Endothelial cell of umbilical vein (primary cell): ENCODE results near the gene BCO2. TPM values are rescaled to one million over a fixed set of nuclear protein-coding genes. Genes with fewer than 3 reads are reported as not detected.

Source experiments
- BruUV-seq: library from RNA; stranded (reverse); fragments of 400-500 nt; replicated peaks from 2 replicates; lab custom pipeline; 2021; lab: Mats Ljungman, UMichigan
- CTCF ChIA-PET: fragments of 300-600, 350-600 bp; sonication (Branson Sonifier 250); formaldehyde crosslinking; loops from one replicate; lab custom pipeline; 2021; ENCODE audit warnings: antibody characterized with exemption, inconsistent platforms; lab: Charles Lee
- POLR2A ChIA-PET: fragments of 300-600, 350-600 bp; sonication (Branson Sonifier 250); formaldehyde crosslinking; loops from one replicate; lab custom pipeline; 2021; ENCODE audit warnings: antibody characterized with exemption, inconsistent platforms; lab: Charles Lee
- DNase-seq: peaks from one replicate; pipeline ENCODE4 v3.0.0-alpha.2; 2011; ENCODE audit warnings: low read depth, low spot score
- FAIRE-seq: peaks from 2 replicates; lab custom pipeline; 2011; peaks lifted over from hg19 to GRCh38; lab: Jason Lieb, UNC
- H2AFZ ChIP-seq: 2 replicates; pipeline ENCODE4 v1.6.0; 2012; ENCODE audit warnings: low read depth, low read length, control low read depth, inconsistent platforms
- H3K27ac ChIP-seq: 2 replicates; pipeline ENCODE4 v1.5.1; 2011; ENCODE audit warnings: low read depth, mild to moderate bottlenecking, control low read depth, low read length, moderate library complexity; ENCODE audit not compliant: insufficient read depth
- H3K27me3 ChIP-seq, 2 experiments: 2 replicates each; pipeline versions ENCODE4 v1.6.0 to v1.6.1; 2011; ENCODE audit warnings: low read length in 2 of 2, mixed read lengths in 1 of 2; ENCODE audit not compliant: control insufficient read depth in 2 of 2, insufficient read depth in 2 of 2
- H3K36me3 ChIP-seq, 2 experiments: 2 replicates in 1 of 2; 3 replicates in 1 of 2; pipeline ENCODE4 v1.5.1; 2011; ENCODE audit warnings: low read length in 2 of 2, mild to moderate bottlenecking in 1 of 2, moderate library complexity in 1 of 2; ENCODE audit not compliant: control insufficient read depth in 2 of 2, insufficient read depth in 2 of 2; ENCODE audit errors: extremely low read depth in 1 of 2
- H3K4me1 ChIP-seq: 3 replicates; pipeline ENCODE4 v1.5.1; 2011; ENCODE audit warnings: mild to moderate bottlenecking, low read length; ENCODE audit not compliant: control insufficient read depth, insufficient read depth; ENCODE audit errors: extremely low read depth
- H3K4me2 ChIP-seq: 2 replicates; pipeline ENCODE4 v1.6.1; 2011; ENCODE audit warnings: low read length, control low read depth, mixed read lengths; ENCODE audit not compliant: insufficient read depth
- H3K4me3 ChIP-seq, 3 experiments: fragments of 200-600 bp in 1 of 3; sonication (generic), shearing (Covaris generic) in 1 of 3; replicated peaks in 1 of 3; 2 replicates each; pipeline ENCODE4 v1.5.1; 2011 to 2016; ENCODE audit warnings: control low read depth in 3 of 3, low read length in 3 of 3, mild to moderate bottlenecking in 2 of 3, inconsistent platforms in 1 of 3, low read depth in 1 of 3, moderate library complexity in 1 of 3; ENCODE audit not compliant: insufficient read depth in 1 of 3
- H3K79me2 ChIP-seq: 2 replicates; pipeline ENCODE4 v1.6.0; 2012; ENCODE audit warnings: low read length, inconsistent platforms; ENCODE audit not compliant: control insufficient read depth, insufficient read depth
- H3K9ac ChIP-seq: replicated peaks from 2 replicates; pipeline ENCODE3; 2011; ENCODE audit warnings: low read length, control low read depth; ENCODE audit not compliant: insufficient read depth; ENCODE audit errors: extremely low read depth
- H3K9me1 ChIP-seq: replicated peaks from 3 replicates; pipeline ENCODE4 v1.6.0; 2011; ENCODE audit warnings: mild to moderate bottlenecking, low read length; ENCODE audit not compliant: control insufficient read depth, insufficient read depth; ENCODE audit errors: extremely low read depth
- H3K9me3 ChIP-seq: replicated peaks from 2 replicates; pipeline ENCODE4 v1.5.1; 2012; ENCODE audit warnings: low read length, inconsistent platforms; ENCODE audit not compliant: control insufficient read depth, insufficient read depth
- H4K20me1 ChIP-seq: replicated peaks from 2 replicates; pipeline ENCODE3; 2011; ENCODE audit warnings: mild to moderate bottlenecking, low read length; ENCODE audit not compliant: control insufficient read depth, insufficient read depth; ENCODE audit errors: extremely low read depth
- CTCF ChIP-seq, 2 donors: IDR thresholded peaks; 1 replicate in 1 of 2; 2 replicates in 1 of 2; pipeline ENCODE4 v1.5.1; 2011; ENCODE audit warnings: low read length in 2 of 2, mild to moderate bottlenecking in 2 of 2, moderate library complexity in 2 of 2, control low read depth in 1 of 2, inconsistent platforms in 1 of 2, low read depth in 1 of 2; ENCODE audit not compliant: insufficient read depth in 1 of 2; ENCODE audit errors: extremely low read depth in 1 of 2
- EZH2 ChIP-seq: IDR thresholded peaks from 2 replicates; pipeline ENCODE4 v1.6.1; 2012; ENCODE audit warnings: borderline replicate concordance, low read depth, mild to moderate bottlenecking, moderate library complexity, low read length, inconsistent platforms; ENCODE audit not compliant: severe bottlenecking
- FOS ChIP-seq: IDR thresholded peaks from 2 replicates; pipeline ENCODE4 v1.6.1; 2011; ENCODE audit warnings: mild to moderate bottlenecking, low read length, moderate library complexity, borderline replicate concordance; ENCODE audit not compliant: insufficient read depth
- GATA2 ChIP-seq: IDR thresholded peaks from 2 replicates; pipeline ENCODE4 v1.7.0; 2011; ENCODE audit warnings: low read depth, mild to moderate bottlenecking, moderate library complexity, mixed read lengths, low read length; ENCODE audit not compliant: insufficient read length, insufficient read depth
- JUN ChIP-seq: IDR thresholded peaks from 2 replicates; pipeline ENCODE4 v1.6.1; 2011; ENCODE audit warnings: borderline replicate concordance, low read depth; ENCODE audit not compliant: insufficient read length, insufficient read depth
- MAX ChIP-seq: IDR thresholded peaks from 2 replicates; pipeline ENCODE4 v1.6.1; 2011; ENCODE audit not compliant: insufficient read depth, insufficient read length
- MYC ChIP-seq: IDR thresholded peaks from one replicate; pipeline ENCODE4 v1.6.1; 2011; ENCODE audit warnings: mild to moderate bottlenecking, low read depth, low read length
- POLR2A ChIP-seq: IDR thresholded peaks from 2 replicates; pipeline ENCODE4 v1.6.1; 2012; ENCODE audit warnings: low read depth, mild to moderate bottlenecking, control low read depth, low read length
- POLR2AphosphoS5 ChIP-seq: IDR thresholded peaks from 2 replicates; pipeline ENCODE4 v1.6.1; 2012; ENCODE audit warnings: low read depth, mild to moderate bottlenecking, control low read depth, low read length, moderate library complexity; ENCODE audit not compliant: insufficient read depth
- dilution Hi-C: fragments of 300-500 bp; cut with MboI; formaldehyde crosslinking; loops from one replicate; pipeline ENCODE4 v1.15.0; 2019; ENCODE audit warnings: low sequenced_read_pairs; ENCODE audit not compliant: extremely low pct_ligation_motif_present
- intact Hi-C: fragments of 100-400 bp; cut with micrococcal nuclease; formaldehyde crosslinking; loops from one replicate; pipeline ENCODE4 v1.10.0; 2022
- polyA plus RNA-seq, 4 experiments: library from polyadenylated mRNA; depleted of rRNA in 3 of 4; stranded (reverse) in 3 of 4; unstranded in 1 of 4; fragments of >200 nt; gene quantifications; 2 replicates each; pipeline versions ENCODE4 v1.2.1 to v1.2.3, GENCODE V29; 2011 to 2012; ENCODE audit warnings: missing spikeins in 1 of 4
- total RNA-seq: library from RNA; stranded (reverse); gene quantifications from 2 replicates; pipeline ENCODE4 v1.2.3, GENCODE V29; 2021

The BCO2 gene
- total and polyA plus RNA-seq, 2 donors (not counting 3 experiments of a cell fraction or from before 2014, with no cell fraction given): 0.58 to 1.9 TPM

GRCh38 chr11:112179601-112180000, 4.3 kb downstream of the BCO2 start:
- TF ChIP-seq MAX (no peak), FOS (no peak), EZH2 (no peak), POLR2AphosphoS5 (no peak), CTCF (IDR thresholded peaks at IDR 0.05; ENCODE audit: extremely low read depth in 1 of 2, insufficient read depth in 1 of 2, low read depth in 1 of 2, low read length in 2 of 2) (no peak), JUN (no peak), GATA2 (no peak), MYC (no peak), POLR2A (no peak)
- Histone ChIP-seq H3K4me2 (no peak overlapping the region), H3K9me1 (no peaks in the 10 kb centered on the region), H3K79me2 (no peaks in the 10 kb centered on the region), H3K27me3 (peaks cover 4 to 6% of the 10 kb centered on the region in 2 experiments), H3K9me3 (no peaks in the 10 kb centered on the region), H4K20me1 (no peaks in the 10 kb centered on the region), H3K4me1 (peaks cover 7% of the 10 kb centered on the region), H3K27ac (no peak overlapping the region), H3K36me3 (no peaks in the 10 kb centered on the region), H3K9ac (no peak overlapping the region), H3K4me3 (no peak overlapping the region), H2AFZ (no peak overlapping the region)
- CTCF ChIA-PET: interaction anchor here (1.0 to 1.4 kb wide), 2 partner anchors 20 to 66 kb away, joined by 3 to 4 read pairs; no protein-coding TSS in a partner anchor
- intact Hi-C loops (loop anchor here (5.0 kb wide), 1 partner anchor 252 kb away; no protein-coding TSS in a partner anchor), dilution Hi-C loops (no loop called here)
- FAIRE-seq (no peak), DNase-seq (no peak)
- POLR2A ChIA-PET: no interaction called here
- no TSS peak for BruUV-seq
